KOPT-K1 (cell line): ENCODE data around the gene GPAT3.
"Not testable (repeated sequence)": the region's sequence is repeated elsewhere in the genome, so short reads cannot be mapped to it uniquely, and the experiment has no call there.

Source experiments
- H3K27ac ChIP-seq: fragments of 200-600 bp; sonication (generic); 2 replicates; pipeline ENCODE4 v1.5.1; 2016; ENCODE audit warnings: antibody characterized with exemption, mild to moderate bottlenecking, low read depth, low read length; ENCODE audit not compliant: poor library complexity, severe bottlenecking
- H3K36me3 ChIP-seq: fragments of 200-600 bp; sonication (generic); 2 replicates; pipeline ENCODE4 v1.5.1; 2017; ENCODE audit warnings: antibody characterized with exemption, mild to moderate bottlenecking, low read length, moderate library complexity; ENCODE audit not compliant: insufficient read depth
- H3K9me3 ChIP-seq: fragments of 200-600 bp; sonication (generic); 2 replicates; pipeline ENCODE4 v1.5.1; 2017; ENCODE audit warnings: antibody characterized with exemption, low read length, mild to moderate bottlenecking; ENCODE audit not compliant: insufficient read depth, poor library complexity, severe bottlenecking

Gene GPAT3

GRCh38 chr4:83535520-83536361 is at the start of gene GPAT3:
TSS of gene GPAT3 (plus strand) at chr4:83536108. CDS start at chr4:83536623, 515 bp downstream.
- H3K9me3 ChIP-seq = peaks cover 13% of the 10 kb centered on the region
- H3K27ac ChIP-seq = no peak within 1 kb of the TSS
- H3K36me3 ChIP-seq = no peaks in the 10 kb centered on the region

- no peaks in the 10 kb centered on the region for H3K9me3 ChIP-seq
- H3K27ac ChIP-seq = no peak overlapping the region
- H3K36me3 ChIP-seq = no peaks in the 10 kb centered on the region
Observed at GRCh38 chr4:83486457-83487129, 49.3 kb upstream of the GPAT3 start.

DNA sequence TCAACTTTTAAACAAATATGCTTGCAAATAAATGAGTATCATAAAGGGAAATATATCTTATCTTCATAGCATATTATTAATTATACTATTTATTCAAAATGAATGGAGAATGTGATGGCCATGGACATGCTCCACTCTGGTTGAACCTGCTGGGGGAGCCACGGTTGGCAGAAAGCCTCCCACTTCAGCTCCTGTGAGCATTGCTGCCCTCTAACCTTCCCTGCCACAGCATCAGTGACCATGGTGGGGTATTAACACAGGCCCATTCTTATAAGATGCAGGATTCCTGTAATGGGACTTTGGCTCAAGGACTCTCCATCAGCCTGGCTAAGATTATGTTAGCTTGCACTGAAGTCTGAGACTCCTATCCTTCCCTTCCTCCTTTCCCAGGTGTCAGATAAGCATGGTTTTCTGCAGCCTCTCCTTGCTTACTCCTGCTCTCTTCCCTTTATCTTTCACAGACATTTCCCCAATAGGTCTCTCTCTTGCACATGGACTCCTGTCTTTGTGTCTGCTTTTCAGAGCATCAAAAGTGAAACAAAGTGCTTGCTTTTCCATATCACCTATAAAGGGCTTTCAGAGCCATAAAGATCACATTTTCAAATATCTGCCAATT is 46.1 kb upstream of the GPAT3 start:
- H3K27ac ChIP-seq = no peak overlapping the region
- H3K36me3 ChIP-seq = no peaks in the 10 kb centered on the region
- no peaks in the 10 kb centered on the region for H3K9me3 ChIP-seq

GRCh38 chr4:83490876-83491450 is 44.9 kb upstream of the GPAT3 start:
- Histone ChIP-seq H3K27ac (no peak overlapping the region), H3K9me3 (no peaks in the 10 kb centered on the region), H3K36me3 (no peaks in the 10 kb centered on the region)

DNA sequence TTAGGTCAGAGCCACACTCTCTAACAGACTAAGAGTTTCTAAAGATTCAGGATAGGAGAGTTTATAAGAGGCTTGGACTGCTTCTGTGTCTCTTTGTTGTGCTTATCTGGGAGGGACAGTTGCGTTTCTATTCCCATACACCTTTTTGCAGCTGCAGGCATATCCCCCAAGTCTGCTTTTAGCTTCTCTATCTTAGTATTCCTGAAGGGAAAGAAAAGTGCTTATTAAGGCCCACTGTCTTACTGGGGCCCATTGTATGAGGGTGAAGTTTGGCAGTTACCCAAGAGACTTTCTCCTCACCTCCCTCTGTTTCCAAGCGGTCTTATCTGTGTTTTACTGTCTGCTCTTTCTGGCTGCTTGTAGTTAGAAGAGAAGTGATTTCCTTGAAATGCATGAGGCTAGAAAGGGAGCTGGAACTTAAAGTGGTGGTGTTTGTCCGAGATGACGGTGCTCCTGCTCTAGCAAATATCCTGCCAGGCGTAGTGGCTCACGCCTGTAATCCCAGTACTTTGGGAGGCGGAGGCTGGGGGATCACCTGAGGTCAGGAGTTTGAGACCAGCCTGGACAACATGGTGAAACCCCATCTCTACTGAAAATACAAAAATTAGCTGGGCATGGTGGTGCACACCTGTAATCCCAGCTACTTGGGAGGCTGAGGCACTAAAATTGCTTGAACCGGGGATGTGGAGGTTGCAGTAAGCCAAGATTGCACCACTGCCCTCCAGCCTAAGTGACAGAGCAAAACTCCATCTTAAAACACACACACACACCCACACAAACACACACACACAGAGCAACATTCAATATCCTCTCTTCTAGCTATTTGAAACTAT is 39.6 kb upstream of the GPAT3 start:
- H3K36me3 ChIP-seq, H3K27ac ChIP-seq, H3K9me3 ChIP-seq: not testable (repeated sequence)

- Histone ChIP-seq H3K9me3 (no peaks in the 10 kb centered on the region), H3K27ac (no peak overlapping the region), H3K36me3 (no peaks in the 10 kb centered on the region)
Observed at GRCh38 chr4:83498187-83498586, 37.7 kb upstream of the GPAT3 start.

GRCh38 chr4:83501671-83502070 is 34.2 kb upstream of the GPAT3 start:
- H3K36me3 ChIP-seq, H3K9me3 ChIP-seq, H3K27ac ChIP-seq: not testable (repeated sequence)

GRCh38 chr4:83503974-83504373 is 31.9 kb upstream of the GPAT3 start:
- H3K36me3 ChIP-seq = no peaks in the 10 kb centered on the region

DNA sequence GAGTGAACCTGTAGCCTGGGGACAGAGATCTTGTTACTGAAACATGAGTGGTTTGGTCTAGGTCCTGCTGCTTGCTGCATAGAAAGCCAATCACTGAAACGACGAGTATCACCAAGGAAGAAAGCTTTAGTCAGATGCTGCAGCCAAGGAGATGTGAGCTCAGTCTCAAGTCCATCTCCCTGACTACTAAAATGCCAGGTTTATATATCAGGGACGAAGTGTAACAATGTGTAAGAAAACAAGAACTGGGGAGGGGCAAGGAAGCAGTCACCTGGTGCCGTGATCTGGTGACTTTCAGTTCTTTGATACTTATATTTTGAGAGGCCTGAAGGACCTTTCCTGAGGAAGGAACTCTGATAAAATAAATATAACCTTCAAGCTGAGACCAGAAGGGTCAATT is 31.4 kb upstream of the GPAT3 start:
- Histone ChIP-seq H3K27ac (no peak overlapping the region), H3K36me3 (no peaks in the 10 kb centered on the region), H3K9me3 (no peaks in the 10 kb centered on the region)

More at GRCh38 chr4:83503974-83504373, 31.9 kb upstream of the GPAT3 start:
- H3K27ac ChIP-seq = no peak overlapping the region
- H3K9me3 ChIP-seq = no peaks in the 10 kb centered on the region

GRCh38 chr4:83504996-83505395 is 30.9 kb upstream of the GPAT3 start:
- Histone ChIP-seq H3K27ac (no peak overlapping the region), H3K9me3 (no peaks in the 10 kb centered on the region), H3K36me3 (no peaks in the 10 kb centered on the region)

GRCh38 chr4:83509156-83509585 is 26.7 kb upstream of the GPAT3 start:
- not testable (repeated sequence) for H3K9me3 ChIP-seq, H3K36me3 ChIP-seq, H3K27ac ChIP-seq

- no peaks in the 10 kb centered on the region for H3K36me3 ChIP-seq
- no peak overlapping the region for H3K27ac ChIP-seq
- H3K9me3 ChIP-seq = no peaks in the 10 kb centered on the region
Observed at GRCh38 chr4:83510442-83510841, 25.5 kb upstream of the GPAT3 start.

DNA sequence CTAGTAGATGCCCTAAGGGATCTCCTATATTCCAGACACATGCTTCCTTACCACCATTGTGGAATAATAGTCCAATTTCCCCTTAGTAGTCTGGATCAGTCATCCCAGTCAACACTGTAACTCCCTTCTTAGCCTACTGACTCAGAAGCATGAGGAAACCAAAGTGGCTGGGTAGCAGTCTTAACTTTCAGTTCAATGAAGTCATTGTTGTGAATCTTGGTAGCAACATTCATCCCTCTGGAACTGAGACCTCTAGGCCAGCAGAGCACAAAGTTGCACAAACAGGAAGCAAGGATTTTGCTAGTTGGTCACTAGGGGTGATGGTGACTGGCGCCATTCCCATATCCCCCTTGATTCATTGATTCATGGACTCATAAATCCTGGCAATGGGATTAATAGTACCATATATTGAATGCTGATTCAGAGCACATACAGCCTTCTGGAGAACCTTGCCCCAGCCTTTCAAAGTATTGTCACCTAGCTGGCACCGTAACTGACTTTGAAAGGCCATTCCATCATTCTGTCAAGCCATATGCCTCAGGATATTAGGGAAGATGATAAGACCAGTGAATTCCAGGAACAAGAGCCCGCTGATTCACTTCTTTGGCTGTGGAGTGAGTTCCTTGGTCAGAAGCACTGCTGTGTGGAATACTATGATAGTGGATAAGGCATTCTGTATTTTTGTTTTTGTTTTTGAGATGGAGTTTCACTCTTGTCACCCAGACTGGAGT is 19.7 kb upstream of the GPAT3 start:
- Histone ChIP-seq H3K27ac (no peak overlapping the region), H3K36me3 (no peaks in the 10 kb centered on the region), H3K9me3 (no peaks in the 10 kb centered on the region)

DNA sequence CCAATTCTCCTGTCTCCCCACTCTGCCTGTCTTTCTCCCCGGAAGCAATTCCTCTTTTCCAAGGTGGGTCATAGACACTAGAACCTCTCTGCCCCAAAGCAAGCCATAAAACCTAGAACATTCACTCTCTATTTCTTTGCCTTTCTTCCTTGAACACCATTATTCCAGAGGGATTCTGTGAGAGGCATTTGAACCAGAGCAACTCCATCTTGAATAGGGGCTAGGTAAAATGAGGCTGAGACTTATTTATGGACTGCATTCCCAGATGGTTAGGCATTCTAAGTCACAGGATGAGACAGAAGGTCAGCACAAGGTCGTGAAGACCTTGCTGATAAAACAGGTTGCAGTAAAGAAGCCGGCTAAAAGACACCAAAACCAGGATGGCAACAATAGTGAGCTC is 13.7 kb upstream of the GPAT3 start:
- H3K9me3 ChIP-seq = peaks cover 16% of the 10 kb centered on the region
- no peak overlapping the region for H3K27ac ChIP-seq
- H3K36me3 ChIP-seq = no peaks in the 10 kb centered on the region
